Measurements from ENCODE around the gene PIEZO2.

PIEZO2 gene

DNA sequence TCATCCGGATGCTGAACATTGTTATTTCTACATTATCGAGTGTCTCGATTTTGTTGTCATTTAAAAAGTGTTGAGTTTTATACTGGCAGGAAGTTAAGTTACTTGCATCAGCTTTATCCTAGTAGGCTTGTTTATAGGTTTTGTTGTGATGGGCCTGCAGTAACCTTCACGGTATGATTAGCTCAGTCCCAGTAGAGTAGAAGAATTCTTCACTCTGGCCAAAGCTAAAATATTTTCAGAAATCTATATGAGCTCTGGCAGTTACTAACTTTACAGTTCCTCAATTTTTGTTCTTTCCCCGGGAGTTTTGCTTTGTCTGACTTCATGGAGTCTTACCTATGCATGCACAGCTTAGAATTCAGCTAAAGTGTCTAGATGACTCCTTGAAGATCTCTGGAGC lies 328.7 kb downstream of the PIEZO2 start:
- no peaks in the 10 kb centered on the region for H3K9me3 ChIP-seq (ENCODE audit: severe bottlenecking)
- peaks cover 16% of the 10 kb centered on the region for H3K27me3 ChIP-seq (ENCODE audit: insufficient read depth, poor library complexity, severe bottlenecking)
- TF ChIP-seq CTCF (IDR thresholded peaks at IDR 0.05; ENCODE audit: poor library complexity, severe bottlenecking) = no peak
- H3K36me3 ChIP-seq (ENCODE audit: low read depth) = no peaks in the 10 kb centered on the region
- no peak overlapping the region for H3K27ac ChIP-seq (ENCODE audit: poor library complexity, severe bottlenecking)
- ATAC-seq (ENCODE audit: low read depth) (no peak), DNase-seq (ENCODE audit: low spot score) (no peak)
- H3K4me3 ChIP-seq (ENCODE audit: severe bottlenecking) = no peak overlapping the region
- no peaks in the 10 kb centered on the region for H3K4me1 ChIP-seq (ENCODE audit: insufficient read depth, poor library complexity, severe bottlenecking)

DNA sequence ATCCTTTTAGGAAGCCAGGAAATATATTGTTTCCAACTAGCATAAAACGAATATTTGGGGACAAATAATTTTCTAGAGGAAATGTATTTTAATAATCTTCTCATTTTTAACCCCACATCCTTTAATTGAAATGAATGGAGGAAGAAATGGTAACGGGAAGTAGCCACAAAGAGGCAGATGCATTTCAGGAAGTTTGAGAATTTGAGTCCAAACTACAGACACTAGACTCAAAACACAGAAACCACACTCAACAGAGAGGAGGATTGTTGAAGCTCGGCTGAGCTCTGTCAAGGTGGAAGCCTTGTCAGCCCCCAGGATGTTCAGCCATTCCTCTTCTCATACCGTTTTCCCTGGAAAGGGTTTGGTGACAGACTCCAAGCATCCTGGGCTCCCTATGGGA lies 335.0 kb downstream of the PIEZO2 start:
- Histone ChIP-seq H3K27ac (ENCODE audit: poor library complexity, severe bottlenecking) (no peak overlapping the region), H3K4me3 (ENCODE audit: severe bottlenecking) (no peak overlapping the region), H3K36me3 (ENCODE audit: low read depth) (no peaks in the 10 kb centered on the region), H3K9me3 (ENCODE audit: severe bottlenecking) (no peaks in the 10 kb centered on the region), H3K27me3 (ENCODE audit: insufficient read depth, poor library complexity, severe bottlenecking) (no peaks in the 10 kb centered on the region), H3K4me1 (ENCODE audit: insufficient read depth, poor library complexity, severe bottlenecking) (no peaks in the 10 kb centered on the region)
- DNase-seq (ENCODE audit: low spot score) (no peak), ATAC-seq (ENCODE audit: low read depth) (no peak)
- no peak for TF ChIP-seq CTCF (IDR thresholded peaks at IDR 0.05; ENCODE audit: poor library complexity, severe bottlenecking)

- no peak for ATAC-seq (ENCODE audit: low read depth)
- no peak for TF ChIP-seq CTCF (IDR thresholded peaks at IDR 0.05; ENCODE audit: poor library complexity, severe bottlenecking)
Measured at GRCh38 chr18:10805587-10806118, 343.7 kb downstream of the PIEZO2 start.

DNA sequence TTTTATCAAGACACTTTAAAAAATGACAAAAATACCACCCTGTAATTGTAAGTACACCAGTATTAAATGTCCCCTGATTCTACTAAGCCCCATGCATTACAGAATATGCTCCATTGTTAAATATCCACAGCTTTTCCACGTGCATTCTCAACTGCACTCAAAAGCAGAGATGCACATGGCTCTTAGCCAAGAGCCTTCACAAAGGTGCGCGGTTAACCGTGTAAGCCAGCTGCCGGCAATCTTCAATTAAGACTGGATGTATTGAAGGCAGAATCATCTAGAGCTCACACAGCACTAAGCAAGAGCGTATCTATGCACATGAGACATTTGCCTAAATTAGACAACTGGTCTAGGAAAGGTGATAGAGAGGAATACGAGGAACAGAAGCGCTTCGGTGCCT lies 345.2 kb downstream of the PIEZO2 start:
- Histone ChIP-seq H3K27ac (ENCODE audit: poor library complexity, severe bottlenecking) (no peak overlapping the region), H3K27me3 (ENCODE audit: insufficient read depth, poor library complexity, severe bottlenecking) (peaks cover 4% of the 10 kb centered on the region), H3K4me1 (ENCODE audit: insufficient read depth, poor library complexity, severe bottlenecking) (peaks cover under 1% of the 10 kb centered on the region), H3K36me3 (ENCODE audit: low read depth) (no peaks in the 10 kb centered on the region), H3K4me3 (ENCODE audit: severe bottlenecking) (no peak overlapping the region), H3K9me3 (ENCODE audit: severe bottlenecking) (no peaks in the 10 kb centered on the region)
- no peak for TF ChIP-seq CTCF (IDR thresholded peaks at IDR 0.05; ENCODE audit: poor library complexity, severe bottlenecking)
- DNase-seq (ENCODE audit: low spot score) = no peak
- no peak for ATAC-seq (ENCODE audit: low read depth)

More at GRCh38 chr18:10805587-10806118, 343.7 kb downstream of the PIEZO2 start:
- Histone ChIP-seq H3K4me1 (ENCODE audit: insufficient read depth, poor library complexity, severe bottlenecking) (no peaks in the 10 kb centered on the region), H3K27ac (ENCODE audit: poor library complexity, severe bottlenecking) (no peak overlapping the region), H3K9me3 (ENCODE audit: severe bottlenecking) (no peaks in the 10 kb centered on the region), H3K27me3 (ENCODE audit: insufficient read depth, poor library complexity, severe bottlenecking) (peaks cover 4% of the 10 kb centered on the region), H3K36me3 (ENCODE audit: low read depth) (no peaks in the 10 kb centered on the region), H3K4me3 (ENCODE audit: severe bottlenecking) (no peak overlapping the region)
- no peak for DNase-seq (ENCODE audit: low spot score)

DNA sequence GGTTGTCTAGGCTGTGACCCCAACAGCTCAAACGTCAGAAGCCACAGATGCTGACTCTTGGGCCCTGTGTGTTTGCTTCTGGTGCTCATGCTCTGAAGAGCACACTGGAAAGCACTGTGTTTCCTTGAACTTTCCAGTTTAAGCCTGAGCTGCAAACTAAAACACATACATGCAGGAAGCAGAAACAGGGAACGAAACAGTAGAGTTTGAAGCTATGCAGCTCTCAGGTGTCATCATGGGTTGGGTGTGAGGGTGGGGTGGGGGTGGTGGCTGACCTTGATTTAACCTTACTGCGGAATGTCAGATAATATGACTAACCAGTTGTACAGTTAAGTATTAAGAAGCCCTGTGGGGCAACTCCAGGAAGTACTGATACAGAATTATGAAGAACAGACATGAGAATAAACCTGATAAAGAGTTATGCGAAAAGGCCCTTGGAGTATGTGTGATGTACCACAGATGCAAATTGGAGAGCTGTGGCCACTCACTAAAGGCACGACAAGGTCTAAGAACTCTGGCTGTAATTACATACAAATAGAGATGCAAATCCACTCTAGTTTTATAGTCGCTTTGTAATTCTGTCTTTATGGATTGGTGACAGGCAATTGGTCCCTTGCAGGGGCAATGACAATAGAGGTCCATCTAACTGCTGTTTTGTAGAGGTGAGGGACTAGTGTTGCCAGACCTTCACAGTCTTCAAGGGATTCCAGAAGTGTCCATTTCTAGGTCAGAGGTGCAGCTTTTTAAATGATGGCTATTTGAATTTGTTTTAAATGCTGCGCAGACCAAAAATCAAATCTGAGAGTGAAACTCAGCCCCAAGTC lies 350.4 kb downstream of the PIEZO2 start:
- Histone ChIP-seq H3K9me3 (ENCODE audit: severe bottlenecking) (no peaks in the 10 kb centered on the region), H3K4me1 (ENCODE audit: insufficient read depth, poor library complexity, severe bottlenecking) (peaks cover 8% of the 10 kb centered on the region), H3K27me3 (ENCODE audit: insufficient read depth, poor library complexity, severe bottlenecking) (no peaks in the 10 kb centered on the region), H3K4me3 (ENCODE audit: severe bottlenecking) (no peak overlapping the region), H3K27ac (ENCODE audit: poor library complexity, severe bottlenecking) (no peak overlapping the region), H3K36me3 (ENCODE audit: low read depth) (no peaks in the 10 kb centered on the region)
- ATAC-seq (ENCODE audit: low read depth) (peak; percentile 86), DNase-seq (ENCODE audit: low spot score) (no peak)
- no peak for TF ChIP-seq CTCF (IDR thresholded peaks at IDR 0.05; ENCODE audit: poor library complexity, severe bottlenecking)

All from RWPE2 (cell line).